Activated CD8-positive, alpha-beta memory T cell treated with anti-CD3 and anti-CD28 coated beads, Interleukin-2, amount 50 U/mL, for 24 hours (primary cell): Measurements from ENCODE around the gene PRDM1.

Experiments used
- DNase-seq: peaks from one replicate; pipeline ENCODE4 v3.0.0-alpha.2; 2020; ENCODE audit errors: extremely low read depth

Gene PRDM1

GRCh38 chr6:106116125-106116832, 30.1 kb downstream of the PRDM1 start:
- no peak for DNase-seq

GRCh38 chr6:106117579-106117978, 31.4 kb downstream of the PRDM1 start:
- DNase-seq: no peak

- DNase-seq: no peak
These were observed 32.8 kb downstream of the PRDM1 start for GRCh38 chr6:106118835-106119431.

GRCh38 chr6:106119546-106119945, 33.4 kb downstream of the PRDM1 start:
- no peak for DNase-seq

- DNase-seq: no peak
These were observed 33.9 kb downstream of the PRDM1 start for GRCh38 chr6:106120006-106120405.

- no peak for DNase-seq
These were observed 34.3 kb downstream of the PRDM1 start for GRCh38 chr6:106120406-106120805.

- DNase-seq: no peak
These were observed 36.3 kb downstream of the PRDM1 start for GRCh38 chr6:106122306-106122918.

GRCh38 chr6:106122938-106123656, 37.0 kb downstream of the PRDM1 start:
- no peak for DNase-seq

GRCh38 chr6:106124015-106124414, 37.9 kb downstream of the PRDM1 start:
- DNase-seq: no peak

- no peak for DNase-seq
These were observed 38.6 kb downstream of the PRDM1 start for GRCh38 chr6:106124437-106125430.

- no peak for DNase-seq
These were observed 39.8 kb downstream of the PRDM1 start for GRCh38 chr6:106125925-106126435.

GRCh38 chr6:106126482-106126881, 40.3 kb downstream of the PRDM1 start:
- DNase-seq: no peak

GRCh38 chr6:106128981-106129781, 43.0 kb downstream of the PRDM1 start:
- no peak for DNase-seq

- DNase-seq: no peak
These were observed 46.1 kb downstream of the PRDM1 start for GRCh38 chr6:106132153-106132698.

GRCh38 chr6:106133040-106133439, 46.9 kb downstream of the PRDM1 start:
- no peak for DNase-seq

GRCh38 chr6:106134087-106134770, 48.1 kb downstream of the PRDM1 start:
- no peak for DNase-seq

- DNase-seq: no peak
These were observed 48.9 kb downstream of the PRDM1 start for GRCh38 chr6:106134906-106135634.

GRCh38 chr6:106135911-106136571, 49.9 kb downstream of the PRDM1 start:
- DNase-seq: no peak
